ENCODE measurements around the gene C1orf122.

The C1orf122 gene

GRCh38 chr1:37836788-37837187 lies 29.2 kb downstream of the C1orf122 start:
- DNase-seq (ENCODE audit: low read depth, low spot score) = no peak
- ChIA-PET CTCF (interaction anchor here (3.0 to 4.0 kb wide), 2 partner anchors 23 kb away, joined by 13 to 25 read pairs; partner anchors contain the start of gene MTF1), POLR2A (no interaction called here)
- H3K4me3 ChIP-seq (ENCODE audit: low read depth, low read length) = no peak overlapping the region
- no peak for TF ChIP-seq CTCF (IDR thresholded peaks at IDR 0.05; ENCODE audit: insufficient read depth, low read length, missing control alignments)

- no peak for DNase-seq (ENCODE audit: low read depth, low spot score)
- no peak for TF ChIP-seq CTCF (IDR thresholded peaks at IDR 0.05; ENCODE audit: insufficient read depth, low read length, missing control alignments)
- CTCF ChIA-PET = interaction anchor here (3.0 kb wide), 1 partner anchor 20 kb away, joined by 13 read pairs; the partner anchor contains the start of gene MTF1
- POLR2A ChIA-PET = interaction anchor here (0.7 kb wide), 1 partner anchor 13 kb away, joined by 3 read pairs; no protein-coding TSS in a partner anchor
- H3K4me3 ChIP-seq (ENCODE audit: low read depth, low read length) = no peak overlapping the region
Measured at GRCh38 chr1:37839676-37840075, 32.1 kb downstream of the C1orf122 start.

- CTCF ChIA-PET = interaction anchor here (1.4 to 5.7 kb wide), 2 partner anchors 15 to 19 kb away, joined by 3 to 39 read pairs; partner anchors contain the start of gene MTF1
- DNase-seq (ENCODE audit: low read depth, low spot score) = no peak
- POLR2A ChIA-PET = no interaction called here
- no peak for TF ChIP-seq CTCF (IDR thresholded peaks at IDR 0.05; ENCODE audit: insufficient read depth, low read length, missing control alignments)
- H3K4me3 ChIP-seq (ENCODE audit: low read depth, low read length) = no peak overlapping the region
Measured at GRCh38 chr1:37840711-37841110, 33.1 kb downstream of the C1orf122 start.

- DNase-seq (ENCODE audit: low read depth, low spot score) = no peak
- no peak for TF ChIP-seq CTCF (IDR thresholded peaks at IDR 0.05; ENCODE audit: insufficient read depth, low read length, missing control alignments)
- CTCF ChIA-PET = interaction anchor here (0.6 to 5.7 kb wide), 3 partner anchors 18 to 671 kb away, joined by 3 to 39 read pairs (median 4); partner anchors contain the start of genes MTF1 and SF3A3
- POLR2A ChIA-PET = no interaction called here
- H3K4me3 ChIP-seq (ENCODE audit: low read depth, low read length) = no peak overlapping the region
Measured at GRCh38 chr1:37841652-37842051, 34.1 kb downstream of the C1orf122 start.

GRCh38 chr1:37844536-37844935 lies 36.9 kb downstream of the C1orf122 start:
- no peak overlapping the region for H3K4me3 ChIP-seq (ENCODE audit: low read depth, low read length)
- ChIA-PET POLR2A (no interaction called here), CTCF (interaction anchor here (1.2 to 5.7 kb wide), 2 partner anchors 13 to 15 kb away, joined by 3 to 39 read pairs; partner anchors contain the start of gene MTF1)
- no peak for DNase-seq (ENCODE audit: low read depth, low spot score)
- no peak for TF ChIP-seq CTCF (IDR thresholded peaks at IDR 0.05; ENCODE audit: insufficient read depth, low read length, missing control alignments)

GRCh38 chr1:37845049-37845646 lies 37.6 kb downstream of the C1orf122 start:
- no peak overlapping the region for H3K4me3 ChIP-seq (ENCODE audit: low read depth, low read length)
- no peak for TF ChIP-seq CTCF (IDR thresholded peaks at IDR 0.05; ENCODE audit: insufficient read depth, low read length, missing control alignments)
- POLR2A ChIA-PET = no interaction called here

More at GRCh38 chr1:37845049-37845646, 37.6 kb downstream of the C1orf122 start:
- CTCF ChIA-PET = interaction anchor here (1.2 to 5.7 kb wide), 2 partner anchors 14 to 15 kb away, joined by 3 to 39 read pairs; partner anchors contain the start of gene MTF1
- DNase-seq (ENCODE audit: low read depth, low spot score) = no peak
